OCI-LY1 (cell line): ENCODE measurements around the gene HOXA2.

Source experiments
- H2AFZ ChIP-seq: fragments of 200-600 bp; sonication (generic), shearing (Covaris generic); 2 replicates; pipeline ENCODE4 v1.6.0; 2014; ENCODE audit warnings: antibody characterized with exemption, mild to moderate bottlenecking, low read length
- H3F3A ChIP-seq: fragments of 200-600 bp; sonication (generic), shearing (Covaris generic); 2 replicates; pipeline ENCODE4 v1.6.0; 2014; ENCODE audit warnings: mild to moderate bottlenecking, antibody characterized with exemption, low read length, moderate library complexity; ENCODE audit not compliant: insufficient read depth
- H3K27ac ChIP-seq: fragments of 200-600 bp; sonication (generic); 2 replicates; pipeline ENCODE4 v1.5.1; 2014; ENCODE audit warnings: low read length, mixed run types, mild to moderate bottlenecking, low read depth; ENCODE audit not compliant: poor library complexity, severe bottlenecking
- H3K27me3 ChIP-seq: fragments of 200-600 bp; sonication (generic); 2 replicates; pipeline ENCODE4 v1.6.0; 2014; ENCODE audit warnings: antibody characterized with exemption, mild to moderate bottlenecking, low read length, moderate library complexity; ENCODE audit not compliant: insufficient read depth
- H3K36me3 ChIP-seq: fragments of 200-600 bp; sonication (generic); 2 replicates; pipeline ENCODE4 v1.6.1; 2014; ENCODE audit warnings: mild to moderate bottlenecking, antibody characterized with exemption, low read length, moderate library complexity, mixed read lengths; ENCODE audit not compliant: insufficient read depth
- H3K4me1 ChIP-seq: fragments of 200-600 bp; sonication (generic); 2 replicates; pipeline ENCODE4 v1.5.1; 2014; ENCODE audit warnings: mild to moderate bottlenecking, low read length, moderate library complexity; ENCODE audit not compliant: insufficient read depth, severe bottlenecking
- H3K4me2 ChIP-seq: fragments of 200-600 bp; sonication (generic), shearing (Covaris generic); 2 replicates; pipeline ENCODE4 v1.6.1; 2014; ENCODE audit warnings: low read length
- H3K4me3 ChIP-seq: fragments of 200-600 bp; sonication (generic); 2 replicates; pipeline ENCODE4 v1.5.1; 2014; ENCODE audit warnings: low read length, low read depth, mild to moderate bottlenecking, mixed read lengths; ENCODE audit not compliant: poor library complexity, severe bottlenecking
- H3K79me2 ChIP-seq: fragments of 200-600 bp; shearing (Covaris generic); 2 replicates; pipeline ENCODE4 v1.6.1; 2016; ENCODE audit warnings: mixed run types, low read length, mixed read lengths; ENCODE audit not compliant: insufficient read depth
- H3K9ac ChIP-seq: fragments of 200-600 bp; sonication (generic), shearing (Covaris generic); 2 replicates; pipeline ENCODE4 v1.6.1; 2014; ENCODE audit warnings: mild to moderate bottlenecking, low read length, mixed read lengths
- H3K9me2 ChIP-seq: fragments of 200-600 bp; sonication (generic), shearing (Covaris generic); 2 replicates; pipeline ENCODE4 v1.6.1; 2014; ENCODE audit warnings: low read depth, mild to moderate bottlenecking, low read length, mixed read lengths
- H3K9me3 ChIP-seq: fragments of 200-600 bp; shearing (Covaris generic); 2 replicates; pipeline ENCODE4 v1.6.1; 2014; ENCODE audit warnings: low read length, mixed read lengths
- H4K20me1 ChIP-seq: fragments of 200-600 bp; sonication (generic), shearing (Covaris generic); 2 replicates; pipeline ENCODE4 v1.6.0; 2016; ENCODE audit warnings: mild to moderate bottlenecking, low read length; ENCODE audit not compliant: insufficient read depth
- CTCF ChIP-seq: fragments of 200-600 bp; sonication (generic), shearing (Covaris generic); IDR thresholded peaks from 2 replicates; pipeline ENCODE4 v1.5.1; 2017; ENCODE audit warnings: mild to moderate bottlenecking, antibody characterized with exemption, low read length, moderate library complexity, mixed read lengths
- EZH2 ChIP-seq: fragments of 200-600 bp; sonication (generic), shearing (Covaris generic); IDR thresholded peaks from 2 replicates; pipeline ENCODE4 v1.8.0; 2017; ENCODE audit warnings: borderline replicate concordance, mixed run types, mild to moderate bottlenecking, antibody characterized with exemption, low read length, moderate library complexity, mixed read lengths

The HOXA2 gene

GRCh38 chr7:27094304-27095049 lies 8.0 kb downstream of the HOXA2 start:
- no peaks in the 10 kb centered on the region for H3K9me2 ChIP-seq
- H3K9ac ChIP-seq: no peak overlapping the region
- TF ChIP-seq EZH2 (no peak), CTCF (no peak)
- no peaks in the 10 kb centered on the region for H4K20me1 ChIP-seq
- H3K4me2 ChIP-seq: peak overlapping the region; percentile 92; the same call in 1 of the 2 replicates
- no peak overlapping the region for H2AFZ ChIP-seq
- H3K79me2 ChIP-seq: no peaks in the 10 kb centered on the region
- no peaks in the 10 kb centered on the region for H3K27me3 ChIP-seq
- peaks cover 4% of the 10 kb centered on the region; the same call in 1 of the 2 replicates for H3K36me3 ChIP-seq
- H3K9me3 ChIP-seq: no peaks in the 10 kb centered on the region
- H3F3A ChIP-seq: no peaks in the 10 kb centered on the region
- H3K27ac ChIP-seq: no peak overlapping the region
- peak overlapping the region; percentile 86 for H3K4me3 ChIP-seq
- H3K4me1 ChIP-seq: peaks cover 17% of the 10 kb centered on the region

GRCh38 chr7:27093184-27093895 lies 9.1 kb downstream of the HOXA2 start:
- no peaks in the 10 kb centered on the region; the same call in 1 of the 2 replicates for H3K27me3 ChIP-seq
- no peaks in the 10 kb centered on the region for H3F3A ChIP-seq
- H3K36me3 ChIP-seq: no peaks in the 10 kb centered on the region
- no peak overlapping the region for H2AFZ ChIP-seq
- no peak overlapping the region for H3K9ac ChIP-seq
- H3K27ac ChIP-seq: no peak overlapping the region
- no peaks in the 10 kb centered on the region for H3K9me3 ChIP-seq
- TF ChIP-seq EZH2 (no peak), CTCF (no peak)
- H3K9me2 ChIP-seq: no peaks in the 10 kb centered on the region
- H3K4me1 ChIP-seq: peaks cover 17% of the 10 kb centered on the region
- no peak overlapping the region for H3K4me3 ChIP-seq
- H3K4me2 ChIP-seq: no peak overlapping the region
- H4K20me1 ChIP-seq: no peaks in the 10 kb centered on the region
- no peaks in the 10 kb centered on the region for H3K79me2 ChIP-seq

- Histone ChIP-seq H3K36me3 (no peaks in the 10 kb centered on the region), H3F3A (no peaks in the 10 kb centered on the region), H3K9ac (no peak overlapping the region), H3K27ac (no peak overlapping the region), H4K20me1 (no peaks in the 10 kb centered on the region), H3K9me2 (no peaks in the 10 kb centered on the region), H3K79me2 (no peaks in the 10 kb centered on the region), H3K9me3 (no peaks in the 10 kb centered on the region; the same call in 1 of the 2 replicates), H3K4me2 (no peak overlapping the region), H3K4me3 (no peak overlapping the region), H3K4me1 (peaks cover 17% of the 10 kb centered on the region), H3K27me3 (no peaks in the 10 kb centered on the region; the same call in 1 of the 2 replicates), H2AFZ (no peak overlapping the region)
- TF ChIP-seq CTCF (no peak), EZH2 (no peak)
Measured at GRCh38 chr7:27092819-27093110, 9.7 kb downstream of the HOXA2 start.
